ENCODE results near the gene TMEM63A. TPM values are rescaled to one million over a fixed set of nuclear protein-coding genes. Genes with fewer than 3 reads are reported as not detected.
"Not testable (repeated sequence)": the region's sequence is repeated elsewhere in the genome, so short reads cannot be mapped to it uniquely, and the experiment has no call there.

Gene TMEM63A
- total RNA-seq, 1 donor from 2014 or later, result 5.1 TPM

GRCh38 chr1:225888898-225889601 is 6.9 kb upstream of the TMEM63A start, which contains the start of gene LEFTY1:
TSS of gene LEFTY1 (minus strand) at chr1:225889146. CDS start at chr1:225889066, 80 bp downstream.
- peaks cover 8% of the 10 kb centered on the region for H3K27me3 Mint-ChIP-seq (ENCODE audit: insufficient read depth, low read depth)
- no peak for DNase-seq (ENCODE audit: low spot score)
- no peak within 1 kb of the TSS for H3K27ac ChIP-seq
- no peaks in the 10 kb centered on the region for H4K20me1 ChIP-seq (ENCODE audit: low read depth)
- H3K36me3 Mint-ChIP-seq, result no peaks in the 10 kb centered on the region
- H3K4me2 ChIP-seq, result peak within 1 kb of the TSS; percentile 69
- no peaks in the 10 kb centered on the region for H3K9me3 ChIP-seq (ENCODE audit: low read depth)
- no peaks in the 10 kb centered on the region for H3K79me2 ChIP-seq (ENCODE audit: low read depth)
- no peak within 1 kb of the TSS for H3K27ac Mint-ChIP-seq
- TF ChIP-seq EZH2phosphoT487 (IDR thresholded peaks at IDR 0.05) (no peak), CTCF (IDR thresholded peaks at IDR 0.05) (no peak), EZH2 (IDR thresholded peaks at IDR 0.05) (no peak)
- peaks cover 13% of the 10 kb centered on the region for H3K4me1 Mint-ChIP-seq
- H3K4me3 Mint-ChIP-seq, result no peak within 1 kb of the TSS
- peaks cover 11% of the 10 kb centered on the region for H3F3A ChIP-seq (ENCODE audit: low read depth)
- H3K27me3 ChIP-seq, result peaks cover 61% of the 10 kb centered on the region
- no peak within 1 kb of the TSS for H3K9ac ChIP-seq
- H3K36me3 ChIP-seq, result no peaks in the 10 kb centered on the region
- H3K4me3 ChIP-seq, result peak within 1 kb of the TSS; percentile 25
- H3K4me1 ChIP-seq, result no peaks in the 10 kb centered on the region
- H2AFZ ChIP-seq (replicated peaks), result peak within 1 kb of the TSS; percentile 34
- H3K9me3 Mint-ChIP-seq, result no peaks in the 10 kb centered on the region

GRCh38 chr1:225888289-225888897 is 6.2 kb upstream of the TMEM63A start:
- no peak overlapping the region for H3K4me3 Mint-ChIP-seq
- Histone ChIP-seq H3K4me2 (no peak overlapping the region), H2AFZ (replicated peaks) (no peak overlapping the region), H3K27ac (no peak overlapping the region), H3K36me3 (no peaks in the 10 kb centered on the region), H4K20me1 (ENCODE audit: low read depth) (no peaks in the 10 kb centered on the region), H3K79me2 (ENCODE audit: low read depth) (no peaks in the 10 kb centered on the region), H3K27me3 (peaks cover 67% of the 10 kb centered on the region), H3K9ac (no peak overlapping the region), H3K4me3 (no peak overlapping the region), H3K4me1 (no peaks in the 10 kb centered on the region), H3F3A (ENCODE audit: low read depth) (peaks cover 14% of the 10 kb centered on the region), H3K9me3 (ENCODE audit: low read depth) (no peaks in the 10 kb centered on the region)
- H3K9me3 Mint-ChIP-seq, result no peaks in the 10 kb centered on the region
- DNase-seq (ENCODE audit: low spot score), result no peak
- peaks cover 13% of the 10 kb centered on the region for H3K4me1 Mint-ChIP-seq
- H3K27me3 Mint-ChIP-seq (ENCODE audit: insufficient read depth, low read depth), result peaks cover 9% of the 10 kb centered on the region
- TF ChIP-seq EZH2phosphoT487 (IDR thresholded peaks at IDR 0.05) (no peak), EZH2 (IDR thresholded peaks at IDR 0.05) (no peak), CTCF (IDR thresholded peaks at IDR 0.05) (no peak)
- H3K36me3 Mint-ChIP-seq, result no peaks in the 10 kb centered on the region
- H3K27ac Mint-ChIP-seq, result no peak overlapping the region

DNA sequence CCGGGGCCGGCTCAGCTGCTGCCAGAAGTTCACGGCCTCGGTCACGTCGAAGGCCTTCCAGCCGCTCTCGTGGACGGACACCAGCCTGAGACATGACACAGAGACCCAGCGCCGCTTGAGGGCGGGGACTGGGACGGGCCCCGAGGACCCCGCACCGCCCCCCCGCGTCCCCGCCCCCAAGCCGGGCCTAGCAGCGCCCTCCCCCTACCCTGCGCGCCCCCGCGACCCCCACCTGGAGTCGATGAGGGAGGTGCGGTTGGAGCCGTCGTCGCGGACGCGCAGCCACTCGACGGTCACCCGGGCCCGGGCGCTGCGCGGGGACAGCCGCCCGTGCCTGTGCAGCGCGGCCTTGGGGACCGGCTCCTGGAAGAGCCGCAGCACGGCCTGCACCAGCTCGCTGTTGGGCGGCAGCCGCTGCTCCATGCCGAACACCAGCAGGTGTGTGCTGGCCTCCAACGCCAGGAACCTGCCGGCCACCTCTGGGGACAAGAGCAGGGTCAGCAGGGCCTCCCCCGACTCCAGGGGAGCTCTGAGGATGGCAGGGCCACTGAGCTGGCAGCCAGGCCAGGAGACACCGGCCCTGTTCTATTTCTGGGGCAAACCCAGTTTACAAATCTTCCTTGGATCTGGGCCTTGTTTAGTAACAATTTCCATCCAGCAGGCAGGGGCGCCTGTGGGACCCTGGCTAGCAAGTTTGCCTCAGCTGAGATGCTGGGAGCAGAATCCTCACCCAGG is 5.5 kb upstream of the TMEM63A start:
- H3K27ac Mint-ChIP-seq; H3K79me2 ChIP-seq (ENCODE audit: low read depth); H3K4me1 ChIP-seq; H3K4me3 Mint-ChIP-seq; H3K36me3 Mint-ChIP-seq; H3K9ac ChIP-seq; H4K20me1 ChIP-seq (ENCODE audit: low read depth); H3K9me3 ChIP-seq (ENCODE audit: low read depth); H3K9me3 Mint-ChIP-seq; H3K27ac ChIP-seq; H3K36me3 ChIP-seq: not testable (repeated sequence)
- peak overlapping the region; percentile 34 for H2AFZ ChIP-seq (replicated peaks)
- peak overlapping the region; percentile 69 for H3K4me2 ChIP-seq
- H3F3A ChIP-seq (ENCODE audit: low read depth), result peaks cover 18% of the 10 kb centered on the region
- DNase-seq (ENCODE audit: low spot score), result peak; percentile 53
- H3K27me3 ChIP-seq, result peaks cover 74% of the 10 kb centered on the region
- Mint-ChIP-seq H3K27me3 (ENCODE audit: insufficient read depth, low read depth) (peaks cover 13% of the 10 kb centered on the region), H3K4me1 (peaks cover 16% of the 10 kb centered on the region)
- H3K4me3 ChIP-seq, result peak overlapping the region; percentile 25
- TF ChIP-seq EZH2phosphoT487 (IDR thresholded peaks at IDR 0.05) (peak; percentile 44), EZH2 (IDR thresholded peaks at IDR 0.05) (peak; percentile 21)
